ACC112 (cell line): ENCODE measurements around the gene ADCY3.

ENCODE experiments used
- H2AFZ ChIP-seq: fragments of 200-600 bp; sonication (generic); one replicate; pipeline ENCODE4 v1.6.0; 2017; ENCODE audit warnings: antibody characterized with exemption, low read length; ENCODE audit not compliant: unreplicated experiment
- H3K27ac ChIP-seq: fragments of 200-600 bp; sonication (generic); 2 replicates; pipeline ENCODE4 v1.5.1; 2014; ENCODE audit warnings: low read depth, mild to moderate bottlenecking, antibody characterized with exemption, low read length, moderate library complexity
- H3K27me3 ChIP-seq: fragments of 200-600 bp; sonication (generic); 2 replicates; pipeline ENCODE4 v1.6.1; 2014; ENCODE audit warnings: mild to moderate bottlenecking, antibody characterized with exemption, low read length, moderate library complexity, mixed read lengths; ENCODE audit not compliant: insufficient read depth
- H3K36me3 ChIP-seq: fragments of 200-600 bp; sonication (generic); 2 replicates; pipeline ENCODE4 v1.6.1; 2016; ENCODE audit warnings: mild to moderate bottlenecking, antibody characterized with exemption, low read length, moderate library complexity, mixed read lengths; ENCODE audit not compliant: insufficient read depth
- H3K4me1 ChIP-seq: fragments of 200-600 bp; sonication (generic); one replicate; pipeline ENCODE4 v1.6.1; 2016; ENCODE audit warnings: low read length, mixed read lengths; ENCODE audit not compliant: insufficient read depth, unreplicated experiment, control insufficient read depth
- H3K4me3 ChIP-seq: fragments of 200-600 bp; sonication (generic); 2 replicates; pipeline ENCODE4 v1.5.1; 2014; ENCODE audit warnings: mild to moderate bottlenecking, low read depth, low read length
- H3K79me2 ChIP-seq: fragments of 200-600 bp; sonication (generic); one replicate; pipeline ENCODE4 v1.6.0; 2016; ENCODE audit warnings: low read length; ENCODE audit not compliant: control insufficient read depth, unreplicated experiment, insufficient read depth

ADCY3 gene

DNA sequence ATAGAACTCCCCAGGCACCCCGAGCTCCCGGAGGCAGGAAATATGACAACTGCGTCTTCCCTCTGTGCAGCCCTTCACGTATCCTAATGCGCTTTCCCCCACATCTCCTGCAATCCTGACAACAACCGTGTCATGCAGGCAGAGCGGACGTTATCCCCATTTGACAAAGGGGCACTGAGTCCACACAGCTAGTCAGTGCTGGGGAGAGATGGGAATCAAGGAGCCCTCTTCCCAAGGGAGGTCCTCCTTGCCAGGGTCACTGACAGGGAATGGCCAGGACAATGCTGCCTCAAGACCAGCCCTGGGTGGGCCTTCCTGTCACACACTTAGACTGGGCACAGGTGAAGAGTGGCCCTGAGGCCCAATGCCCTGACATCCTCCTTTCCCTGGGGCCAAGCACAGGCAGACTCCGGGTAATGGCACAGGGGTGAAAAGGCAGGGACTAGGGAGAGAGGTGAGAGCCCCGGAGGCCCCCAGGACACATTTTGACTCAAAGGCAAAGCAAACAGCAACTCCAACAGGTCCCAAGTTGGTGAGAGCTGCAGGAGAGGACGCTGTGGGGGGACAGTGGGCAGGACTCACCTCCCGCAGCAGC is 2.2 kb downstream of the ADCY3 start:
- Histone ChIP-seq H2AFZ (no peak overlapping the region), H3K27ac (no peak overlapping the region), H3K27me3 (no peaks in the 10 kb centered on the region), H3K4me3 (no peak overlapping the region), H3K36me3 (no peaks in the 10 kb centered on the region), H3K79me2 (peaks cover 3% of the 10 kb centered on the region), H3K4me1 (peaks cover 12% of the 10 kb centered on the region)

- H3K36me3 ChIP-seq, result no peaks in the 10 kb centered on the region
- peaks cover 12% of the 10 kb centered on the region for H3K4me1 ChIP-seq
- H3K27me3 ChIP-seq, result no peaks in the 10 kb centered on the region
- H3K79me2 ChIP-seq, result peaks cover 3% of the 10 kb centered on the region
- no peak overlapping the region for H3K27ac ChIP-seq
- H2AFZ ChIP-seq, result no peak overlapping the region
- H3K4me3 ChIP-seq, result no peak overlapping the region
Observed at GRCh38 chr2:24917086-24917485, 3.0 kb downstream of the ADCY3 start.

GRCh38 chr2:24915796-24916195 is 4.2 kb downstream of the ADCY3 start:
- no peak overlapping the region for H3K4me3 ChIP-seq
- H3K4me1 ChIP-seq, result peaks cover 12% of the 10 kb centered on the region
- H3K79me2 ChIP-seq, result peaks cover 3% of the 10 kb centered on the region
- H2AFZ ChIP-seq, result no peak overlapping the region
- no peaks in the 10 kb centered on the region for H3K27me3 ChIP-seq
- no peak overlapping the region for H3K27ac ChIP-seq
- 0 out of 2 replicates have a peak, but pooled peaks cover 3% of the 10 kb centered on the region for H3K36me3 ChIP-seq

GRCh38 chr2:24915175-24915574 is 4.9 kb downstream of the ADCY3 start:
- no peak overlapping the region for H3K4me3 ChIP-seq
- H3K4me1 ChIP-seq, result peaks cover 12% of the 10 kb centered on the region
- no peak overlapping the region for H2AFZ ChIP-seq
- H3K27me3 ChIP-seq, result no peaks in the 10 kb centered on the region
- peaks cover 3% of the 10 kb centered on the region for H3K79me2 ChIP-seq
- no peak overlapping the region for H3K27ac ChIP-seq
- H3K36me3 ChIP-seq, result 0 out of 2 replicates have a peak, but pooled peaks cover 3% of the 10 kb centered on the region

GRCh38 chr2:24914713-24915112 is 5.3 kb downstream of the ADCY3 start:
- Histone ChIP-seq H3K36me3 (0 out of 2 replicates have a peak, but pooled peaks cover 3% of the 10 kb centered on the region), H3K4me1 (peaks cover 12% of the 10 kb centered on the region), H3K27me3 (no peaks in the 10 kb centered on the region)

DNA sequence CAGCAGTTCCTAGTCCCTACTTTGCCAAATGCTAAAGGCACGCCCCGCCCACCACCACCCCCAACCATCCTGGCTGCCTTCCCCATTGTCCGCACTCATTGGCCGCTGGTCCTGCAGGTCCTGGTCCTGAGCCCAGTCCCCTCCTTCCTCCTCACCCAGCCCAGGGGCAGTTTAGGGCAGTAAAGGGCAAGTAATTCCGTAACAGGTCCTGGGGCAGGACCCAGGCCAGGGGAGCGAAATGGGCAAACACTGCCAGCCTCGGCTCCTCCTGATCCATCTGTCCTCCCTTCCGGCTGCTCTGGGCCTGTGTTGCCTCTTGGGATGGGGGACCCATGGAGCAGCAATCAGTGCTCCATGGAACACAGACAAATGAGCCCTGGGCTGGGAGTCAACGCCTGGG is 6.1 kb downstream of the ADCY3 start:
- no peak overlapping the region for H3K4me3 ChIP-seq
- H3K4me1 ChIP-seq, result peaks cover 12% of the 10 kb centered on the region
- peaks cover 3% of the 10 kb centered on the region for H3K79me2 ChIP-seq
- H3K27ac ChIP-seq, result no peak overlapping the region
- H3K36me3 ChIP-seq, result 0 out of 2 replicates have a peak, but pooled peaks cover 3% of the 10 kb centered on the region
- H2AFZ ChIP-seq, result no peak overlapping the region
- H3K27me3 ChIP-seq, result no peaks in the 10 kb centered on the region

More at GRCh38 chr2:24914713-24915112, 5.3 kb downstream of the ADCY3 start:
- no peak overlapping the region for H3K4me3 ChIP-seq
- no peak overlapping the region for H2AFZ ChIP-seq
- peaks cover 3% of the 10 kb centered on the region for H3K79me2 ChIP-seq
- H3K27ac ChIP-seq, result no peak overlapping the region

DNA sequence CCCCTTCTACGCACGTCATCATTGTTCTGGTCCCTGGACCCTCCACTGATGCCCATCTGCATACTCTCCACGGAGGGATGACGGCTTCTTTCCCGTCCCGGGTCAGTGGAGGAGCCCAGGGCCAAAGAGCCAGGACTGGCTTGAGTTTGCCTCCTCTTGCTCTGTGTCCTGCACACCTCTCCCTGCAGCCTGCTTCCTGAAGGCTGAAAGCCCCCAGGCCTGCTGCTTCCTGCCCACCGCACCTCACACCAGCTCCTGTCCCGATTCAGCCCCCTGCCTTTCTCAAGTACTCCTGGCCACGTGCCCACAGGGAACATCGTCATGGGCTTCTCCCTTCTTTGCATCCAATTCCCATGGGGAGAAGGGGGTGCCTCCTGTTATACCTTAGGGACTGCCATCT is 7.1 kb downstream of the ADCY3 start:
- no peak overlapping the region for H2AFZ ChIP-seq
- no peak overlapping the region for H3K4me3 ChIP-seq
- H3K27ac ChIP-seq, result no peak overlapping the region
- no peaks in the 10 kb centered on the region for H3K27me3 ChIP-seq
- peaks cover 3% of the 10 kb centered on the region for H3K79me2 ChIP-seq
- peaks cover 12% of the 10 kb centered on the region for H3K4me1 ChIP-seq
- 0 out of 2 replicates have a peak, but pooled peaks cover 3% of the 10 kb centered on the region for H3K36me3 ChIP-seq

GRCh38 chr2:24912523-24912922 is 7.5 kb downstream of the ADCY3 start:
- no peak overlapping the region for H3K27ac ChIP-seq
- no peaks in the 10 kb centered on the region for H3K27me3 ChIP-seq
- peaks cover 3% of the 10 kb centered on the region for H3K79me2 ChIP-seq
- H2AFZ ChIP-seq, result no peak overlapping the region
- H3K4me1 ChIP-seq, result peaks cover 11% of the 10 kb centered on the region
- H3K36me3 ChIP-seq, result 0 out of 2 replicates have a peak, but pooled peaks cover 3% of the 10 kb centered on the region
- H3K4me3 ChIP-seq, result no peak overlapping the region

DNA sequence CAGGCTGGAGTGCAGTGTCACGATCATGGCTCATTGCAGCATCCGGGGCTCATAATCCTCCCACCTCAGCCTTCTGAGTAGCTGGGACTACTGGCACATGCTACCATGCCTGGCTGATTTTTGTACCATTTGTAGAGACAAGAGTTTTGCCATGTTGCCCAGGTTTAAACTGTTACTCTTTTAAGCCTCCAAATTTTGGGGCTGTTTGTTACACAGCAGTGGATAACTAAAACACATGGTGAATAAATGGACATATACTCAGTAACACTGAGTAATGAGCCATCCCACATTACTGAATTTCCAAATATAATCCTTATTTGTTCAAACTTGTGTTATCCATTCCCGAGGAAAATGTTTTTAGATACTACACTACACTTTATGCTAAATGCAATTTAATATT is 9.8 kb downstream of the ADCY3 start:
- no peaks in the 10 kb centered on the region for H3K4me1 ChIP-seq
- H2AFZ ChIP-seq, result no peak overlapping the region
- H3K4me3 ChIP-seq, result no peak overlapping the region
- no peaks in the 10 kb centered on the region for H3K27me3 ChIP-seq
- H3K79me2 ChIP-seq, result peaks cover 3% of the 10 kb centered on the region
- 0 out of 2 replicates have a peak, but pooled peaks cover 3% of the 10 kb centered on the region for H3K36me3 ChIP-seq
- H3K27ac ChIP-seq, result no peak overlapping the region

GRCh38 chr2:24909555-24910177 is 10.4 kb downstream of the ADCY3 start:
- Histone ChIP-seq H3K27me3 (no peaks in the 10 kb centered on the region), H3K4me1 (no peaks in the 10 kb centered on the region), H3K27ac (no peak overlapping the region), H3K36me3 (0 out of 2 replicates have a peak, but pooled peaks cover 3% of the 10 kb centered on the region), H3K79me2 (peaks cover 3% of the 10 kb centered on the region), H3K4me3 (no peak overlapping the region), H2AFZ (no peak overlapping the region)

DNA sequence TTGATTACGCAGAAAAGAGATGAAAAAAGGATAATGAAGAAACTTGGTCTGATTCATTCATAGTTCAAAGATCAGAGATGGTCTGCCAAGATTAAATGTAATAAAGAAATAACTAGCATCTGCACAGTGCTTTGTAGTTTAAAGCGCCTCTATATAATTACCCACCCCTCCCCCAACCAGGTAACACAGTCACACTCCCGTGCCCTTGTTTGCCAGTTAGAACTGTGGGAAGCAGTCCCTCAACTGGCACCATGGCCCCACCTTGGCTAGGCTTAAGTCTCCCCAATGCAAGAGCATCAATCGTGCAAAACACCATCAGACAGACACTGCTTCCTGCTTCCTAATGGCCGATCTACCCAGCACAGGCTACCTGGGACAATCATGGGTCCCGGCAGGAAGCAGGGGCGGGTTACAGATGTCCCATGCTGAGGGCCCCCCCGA is 11.6 kb downstream of the ADCY3 start:
- Histone ChIP-seq H3K4me1 (no peaks in the 10 kb centered on the region), H2AFZ (no peak overlapping the region), H3K79me2 (peaks cover 2% of the 10 kb centered on the region), H3K27ac (no peak overlapping the region), H3K36me3 (0 out of 2 replicates have a peak, but pooled peaks cover 3% of the 10 kb centered on the region), H3K4me3 (no peak overlapping the region), H3K27me3 (no peaks in the 10 kb centered on the region)
